GM12875 (cell line): Measurements from ENCODE around the gene TPH2.

Source experiments
- H3K4me3 ChIP-seq: one replicate; pipeline ENCODE4 v1.5.1; 2011; ENCODE audit warnings: low read depth, low read length, control low read depth
- TF ChIP-seq, protein P1 (sequence below): IDR thresholded peaks from 2 replicates; pipeline ENCODE4 v1.5.1; 2011; ENCODE audit warnings: low read depth, mild to moderate bottlenecking, control low read depth, inconsistent platforms, low read length, moderate library complexity, borderline replicate concordance; ENCODE audit not compliant: insufficient read depth

Gene TPH2

DNA sequence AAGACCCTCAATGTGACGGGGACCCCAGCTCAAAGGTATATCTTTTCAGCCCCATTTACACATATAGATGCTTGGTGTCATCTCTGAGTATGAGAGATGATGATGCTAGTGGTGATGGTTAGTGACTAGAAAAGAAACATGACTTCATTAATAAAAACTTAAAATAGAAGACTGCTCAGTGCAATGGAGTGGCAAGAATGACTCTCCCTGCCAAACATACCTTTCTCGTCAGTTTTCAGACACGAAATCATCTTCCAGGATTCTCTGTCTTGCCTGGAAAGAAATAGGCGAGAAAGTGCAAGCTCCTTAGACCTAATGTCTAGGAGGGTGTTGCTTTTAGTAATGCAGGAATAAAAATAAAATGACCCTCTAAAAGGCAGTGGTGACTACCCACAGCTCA is 71.7 kb downstream of the TPH2 start:
- no peak overlapping the region for H3K4me3 ChIP-seq
- TF ChIP-seq, protein P1, sequence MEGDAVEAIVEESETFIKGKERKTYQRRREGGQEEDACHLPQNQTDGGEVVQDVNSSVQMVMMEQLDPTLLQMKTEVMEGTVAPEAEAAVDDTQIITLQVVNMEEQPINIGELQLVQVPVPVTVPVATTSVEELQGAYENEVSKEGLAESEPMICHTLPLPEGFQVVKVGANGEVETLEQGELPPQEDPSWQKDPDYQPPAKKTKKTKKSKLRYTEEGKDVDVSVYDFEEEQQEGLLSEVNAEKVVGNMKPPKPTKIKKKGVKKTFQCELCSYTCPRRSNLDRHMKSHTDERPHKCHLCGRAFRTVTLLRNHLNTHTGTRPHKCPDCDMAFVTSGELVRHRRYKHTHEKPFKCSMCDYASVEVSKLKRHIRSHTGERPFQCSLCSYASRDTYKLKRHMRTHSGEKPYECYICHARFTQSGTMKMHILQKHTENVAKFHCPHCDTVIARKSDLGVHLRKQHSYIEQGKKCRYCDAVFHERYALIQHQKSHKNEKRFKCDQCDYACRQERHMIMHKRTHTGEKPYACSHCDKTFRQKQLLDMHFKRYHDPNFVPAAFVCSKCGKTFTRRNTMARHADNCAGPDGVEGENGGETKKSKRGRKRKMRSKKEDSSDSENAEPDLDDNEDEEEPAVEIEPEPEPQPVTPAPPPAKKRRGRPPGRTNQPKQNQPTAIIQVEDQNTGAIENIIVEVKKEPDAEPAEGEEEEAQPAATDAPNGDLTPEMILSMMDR = no peak

DNA sequence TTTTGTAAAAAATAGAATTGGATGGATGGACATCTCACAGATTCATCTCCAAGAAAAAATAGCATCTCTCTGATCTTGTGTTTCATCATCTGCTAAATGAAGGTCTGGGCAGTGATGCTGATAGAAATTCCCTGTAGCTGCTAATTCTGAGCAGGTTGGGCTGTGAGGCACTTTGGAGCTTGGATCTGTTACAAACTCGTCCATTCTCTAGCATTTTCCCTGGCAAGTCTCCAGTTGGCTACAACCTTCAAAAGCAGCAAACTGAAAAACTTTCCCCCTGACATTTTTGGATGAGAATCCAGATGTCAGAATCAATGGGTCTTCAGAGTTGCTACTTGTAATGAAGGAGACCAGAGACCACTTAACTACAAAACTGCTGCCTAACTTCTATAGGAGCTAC is 72.7 kb downstream of the TPH2 start:
- H3K4me3 ChIP-seq = no peak overlapping the region
- TF ChIP-seq, protein P1 = no peak

DNA sequence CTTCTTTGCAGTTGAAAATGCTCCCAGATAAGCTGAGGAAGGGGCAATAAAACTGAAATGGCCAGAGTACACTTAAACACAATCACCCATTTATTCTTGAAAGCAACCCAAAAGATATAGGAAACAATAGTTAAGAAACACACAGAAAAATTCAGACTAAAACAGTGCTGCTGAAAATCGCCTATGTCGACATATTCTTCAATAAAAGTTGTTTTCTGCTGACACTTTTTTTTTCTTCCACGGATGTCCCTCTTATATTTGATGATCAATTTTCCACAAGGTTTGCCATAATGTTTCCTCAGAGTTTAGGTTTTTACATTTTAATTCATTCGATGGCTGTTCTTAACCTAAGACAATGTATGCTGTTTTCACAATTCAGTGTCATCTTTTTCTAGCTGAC is 74.2 kb downstream of the TPH2 start:
- no peak overlapping the region for H3K4me3 ChIP-seq
- TF ChIP-seq, protein P1 = no peak

DNA sequence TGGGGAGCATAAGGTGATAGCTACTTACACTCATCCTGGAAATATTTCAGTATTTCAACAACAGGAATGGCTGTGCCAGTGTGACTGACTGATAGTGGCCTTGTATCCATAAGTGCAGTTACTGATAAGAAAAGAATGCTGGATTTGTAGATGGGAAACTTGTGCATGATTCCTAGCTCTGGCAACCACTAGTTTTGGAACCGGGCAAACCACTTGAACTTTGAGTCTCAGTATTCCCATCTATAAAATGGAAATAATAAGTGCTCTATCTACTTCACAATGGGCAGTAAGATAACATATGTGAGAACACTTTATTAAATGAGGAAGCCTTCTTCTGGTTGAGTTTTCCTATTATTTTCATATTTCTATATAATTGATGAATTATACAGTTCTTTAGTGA is 77.2 kb downstream of the TPH2 start:
- H3K4me3 ChIP-seq = no peak overlapping the region
- TF ChIP-seq, protein P1 = no peak

DNA sequence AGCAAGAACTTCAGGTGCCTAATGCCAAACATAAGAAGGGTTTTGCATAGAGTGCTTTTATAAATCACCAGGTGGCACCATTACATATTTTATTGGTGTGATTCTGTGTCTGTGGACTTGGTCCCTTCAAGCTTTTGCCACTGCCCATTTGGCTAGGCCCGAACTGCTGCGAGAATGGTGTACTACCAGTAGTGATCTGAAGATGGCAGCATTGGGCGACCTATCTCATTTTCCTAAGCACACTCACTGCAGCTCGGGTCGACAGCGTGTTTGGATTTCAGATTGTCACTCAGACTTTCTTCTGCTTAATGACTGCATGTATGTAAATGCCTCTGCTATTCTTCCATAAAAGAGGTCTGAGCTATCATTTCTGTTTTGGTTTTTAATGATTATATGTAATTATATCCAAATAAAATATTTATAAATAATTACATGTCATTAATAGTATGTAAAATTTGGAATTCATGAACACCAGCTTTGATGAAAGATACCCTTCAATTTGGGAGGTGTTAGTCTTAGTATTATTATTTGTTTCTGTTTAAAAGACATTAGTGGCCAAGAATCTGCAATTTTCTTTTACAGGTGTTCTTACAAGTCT is 78.5 kb downstream of the TPH2 start:
- TF ChIP-seq, protein P1 = peak; percentile 76
- H3K4me3 ChIP-seq = no peak overlapping the region

DNA sequence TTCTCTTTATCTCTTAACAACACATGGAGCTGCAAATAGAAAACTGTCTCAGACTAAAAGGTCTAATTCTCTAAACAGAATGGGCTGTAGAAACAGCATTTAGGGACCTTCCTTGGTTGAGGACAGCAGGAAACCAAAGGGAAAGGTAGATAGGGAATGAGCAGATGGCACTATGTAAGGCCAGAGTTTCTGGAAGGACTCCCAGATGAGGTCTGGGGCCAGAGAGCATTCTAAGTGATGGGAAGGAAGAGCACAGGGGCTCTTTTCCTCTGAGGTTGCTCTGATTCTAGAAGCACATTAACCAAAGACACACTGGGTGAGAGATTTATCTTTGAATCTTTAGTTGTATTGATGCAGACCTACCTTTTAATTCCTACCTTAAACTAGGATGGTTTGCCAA is 79.4 kb downstream of the TPH2 start:
- TF ChIP-seq, protein P1 = no peak
- H3K4me3 ChIP-seq = no peak overlapping the region

DNA sequence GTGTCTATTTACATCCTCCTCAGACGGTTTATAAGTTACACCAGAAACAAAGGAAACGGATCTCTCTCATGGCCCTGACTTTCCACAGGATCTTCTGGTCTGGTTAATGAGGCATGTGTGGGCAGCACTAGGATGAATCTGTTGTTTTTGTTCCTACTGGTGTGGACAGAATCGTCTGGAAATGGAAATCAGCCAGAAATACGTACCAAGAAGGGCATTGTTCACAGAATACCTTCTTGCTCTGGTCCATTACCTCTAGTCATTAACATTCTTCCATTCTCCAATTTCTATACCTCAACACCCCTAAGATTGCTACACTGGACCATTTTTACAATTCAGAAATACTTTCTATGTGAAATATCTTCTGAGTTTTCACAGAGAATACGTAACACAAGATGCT is 86.0 kb downstream of the TPH2 start:
- TF ChIP-seq, protein P1 = no peak
- no peak overlapping the region for H3K4me3 ChIP-seq
